OCI-LY1 (cell line): ENCODE measurements around the gene RBMS3.

ENCODE experiments used
- CTCF ChIP-seq: fragments of 200-600 bp; sonication (generic), shearing (Covaris generic); IDR thresholded peaks from 2 replicates; pipeline ENCODE4 v1.5.1; 2017; ENCODE audit warnings: mild to moderate bottlenecking, antibody characterized with exemption, low read length, moderate library complexity, mixed read lengths
- EZH2 ChIP-seq: fragments of 200-600 bp; sonication (generic), shearing (Covaris generic); IDR thresholded peaks from 2 replicates; pipeline ENCODE4 v1.8.0; 2017; ENCODE audit warnings: borderline replicate concordance, mixed run types, mild to moderate bottlenecking, antibody characterized with exemption, low read length, moderate library complexity, mixed read lengths

- no peak for TF ChIP-seq CTCF
- no peak for TF ChIP-seq EZH2
Observed at GRCh38 chr3:29554566-29554965, 273.7 kb downstream of the RBMS3 start.
